ENCODE results near the gene RETREG2.

Gene RETREG2

GRCh38 chr2:219169930-219170654 lies 8.0 kb upstream of the RETREG2 start, which contains the start of gene SLC23A3:
Gene SLC23A3, minus strand, starts transcription at chr2:219170029. Its CDS starts 45 bp downstream, at chr2:219169984.
- DNase-seq, result no peak

GRCh38 chr2:219171231-219171651 lies 6.8 kb upstream of the RETREG2 start:
- DNase-seq, result no peak

- no peak for DNase-seq
These were observed 5.6 kb upstream of the RETREG2 start for GRCh38 chr2:219172231-219173154.

- DNase-seq, result no peak
These were observed 4.9 kb upstream of the RETREG2 start for GRCh38 chr2:219173176-219173575.

- no peak for DNase-seq
These were observed 3.9 kb upstream of the RETREG2 start for GRCh38 chr2:219174146-219174545.

GRCh38 chr2:219174801-219175200 lies 3.3 kb upstream of the RETREG2 start:
- DNase-seq, result no peak

- DNase-seq, result no peak
These were observed 2.6 kb upstream of the RETREG2 start for GRCh38 chr2:219175486-219175885.

- no peak for DNase-seq
These were observed 1.9 kb upstream of the RETREG2 start for GRCh38 chr2:219175928-219176817.

GRCh38 chr2:219176818-219177551 lies 1.1 kb upstream of the RETREG2 start, which contains the start of gene CNPPD1:
Gene CNPPD1, minus strand, starts transcription at chr2:219176925. Its CDS starts 97 bp downstream, at chr2:219176828.
- DNase-seq, result peak; percentile 70

GRCh38 chr2:219178377-219179175 lies 501 bp downstream of the RETREG2 start:
- peak; percentile 38 for DNase-seq

- DNase-seq, result no peak
These were observed 1.8 kb downstream of the RETREG2 start for GRCh38 chr2:219179601-219180465.

GRCh38 chr2:219180961-219181360 lies 2.9 kb downstream of the RETREG2 start:
- DNase-seq, result no peak

- no peak for DNase-seq
These were observed 3.5 kb downstream of the RETREG2 start for GRCh38 chr2:219181531-219181930.

GRCh38 chr2:219182331-219183150 lies 4.5 kb downstream of the RETREG2 start:
- no peak for DNase-seq

GRCh38 chr2:219183151-219183772 lies 5.2 kb downstream of the RETREG2 start:
- no peak for DNase-seq

- no peak for DNase-seq
These were observed 6.0 kb downstream of the RETREG2 start for GRCh38 chr2:219184121-219184520.

GRCh38 chr2:219186754-219187456 lies 8.8 kb downstream of the RETREG2 start:
- DNase-seq, result no peak

- DNase-seq, result no peak
These were observed 19.3 kb downstream of the RETREG2 start for GRCh38 chr2:219197388-219197787.
